ENCODE measurements around the gene GPC6.

GPC6 gene

DNA sequence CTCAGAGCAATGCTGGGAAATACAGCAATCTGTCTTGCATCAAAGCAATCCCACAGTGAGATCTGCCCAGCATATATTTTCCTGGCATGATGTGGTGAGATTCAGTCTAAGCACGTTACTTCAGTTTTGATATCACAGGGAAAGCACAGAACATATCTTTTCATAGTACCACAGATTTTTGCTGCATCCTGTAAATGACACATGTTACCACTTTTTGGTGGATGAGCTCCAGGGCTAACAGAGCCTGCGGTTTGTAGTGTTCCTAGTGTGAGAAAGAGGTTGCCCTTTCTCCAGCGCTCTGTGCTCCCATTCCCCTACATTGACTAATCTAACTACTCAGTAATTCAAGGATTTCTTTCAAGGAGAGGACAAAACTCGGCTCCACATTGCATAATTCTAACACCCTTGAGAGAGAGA lies 409.0 kb downstream of the GPC6 start:
- no peak for TF ChIP-seq BHLHE40 (IDR thresholded peaks at IDR 0.05; ENCODE audit: borderline replicate concordance)
- no peak for TF ChIP-seq L3MBTL2 (conservative IDR thresholded peaks at IDR 0.05)
- TF ChIP-seq, protein P1, sequence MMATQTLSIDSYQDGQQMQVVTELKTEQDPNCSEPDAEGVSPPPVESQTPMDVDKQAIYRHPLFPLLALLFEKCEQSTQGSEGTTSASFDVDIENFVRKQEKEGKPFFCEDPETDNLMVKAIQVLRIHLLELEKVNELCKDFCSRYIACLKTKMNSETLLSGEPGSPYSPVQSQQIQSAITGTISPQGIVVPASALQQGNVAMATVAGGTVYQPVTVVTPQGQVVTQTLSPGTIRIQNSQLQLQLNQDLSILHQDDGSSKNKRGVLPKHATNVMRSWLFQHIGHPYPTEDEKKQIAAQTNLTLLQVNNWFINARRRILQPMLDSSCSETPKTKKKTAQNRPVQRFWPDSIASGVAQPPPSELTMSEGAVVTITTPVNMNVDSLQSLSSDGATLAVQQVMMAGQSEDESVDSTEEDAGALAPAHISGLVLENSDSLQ (IDR thresholded peaks at IDR 0.05): no peak
- TF ChIP-seq FOXK2 (IDR thresholded peaks at IDR 0.05): no peak
- no peak for TF ChIP-seq SUZ12 (IDR thresholded peaks at IDR 0.05)
- no peak for TF ChIP-seq SP1 (IDR thresholded peaks at IDR 0.05)
- no peak for TF ChIP-seq ARNT (IDR thresholded peaks at IDR 0.05)
- TF ChIP-seq CTBP1 (IDR thresholded peaks at IDR 0.05; ENCODE audit: borderline replicate concordance): no peak
- TF ChIP-seq TARDBP (IDR thresholded peaks at IDR 0.05): no peak
- TF ChIP-seq FOXA1 (IDR thresholded peaks at IDR 0.05): no peak
- TF ChIP-seq NFRKB (IDR thresholded peaks at IDR 0.05): no peak
- no peak for TF ChIP-seq HDGF (IDR thresholded peaks at IDR 0.05; ENCODE audit: borderline replicate concordance)
- TF ChIP-seq FOXM1 (IDR thresholded peaks at IDR 0.05; ENCODE audit: borderline replicate concordance): no peak
- TF ChIP-seq LEF1 (IDR thresholded peaks at IDR 0.05; ENCODE audit: borderline replicate concordance): no peak
- no peak for TF ChIP-seq ELF4 (IDR thresholded peaks at IDR 0.05)
- TF ChIP-seq ZNF384 (IDR thresholded peaks at IDR 0.05): no peak
- CTCF ChIA-PET: no interaction called here
- no peak for DNase-seq (ENCODE audit: extremely low spot score)
- POLR2A ChIA-PET: no interaction called here

DNA sequence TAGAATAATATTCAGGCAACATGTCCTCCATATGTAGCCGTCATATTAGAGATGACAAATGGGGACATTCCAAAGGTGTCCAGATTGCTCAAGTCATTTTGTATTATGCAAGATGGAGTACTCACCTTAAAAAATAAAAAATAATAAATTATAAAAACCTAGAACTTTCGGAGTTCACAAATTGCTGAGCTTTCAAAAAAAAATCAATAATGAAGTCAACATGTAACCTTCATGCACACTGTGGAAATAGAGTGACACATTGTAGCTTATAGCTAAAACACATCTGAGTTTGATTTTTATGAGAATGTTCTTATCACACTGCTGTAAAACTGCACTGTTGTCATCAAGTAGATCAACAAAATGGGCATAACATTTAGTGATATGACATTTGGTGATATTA lies 411.2 kb downstream of the GPC6 start:
- ChIA-PET CTCF (no interaction called here), POLR2A (no interaction called here)
- no peak for DNase-seq (ENCODE audit: extremely low spot score)
- TF ChIP-seq, protein P1 (IDR thresholded peaks at IDR 0.05): no peak
- TF ChIP-seq BHLHE40 (IDR thresholded peaks at IDR 0.05; ENCODE audit: borderline replicate concordance) (no peak), FOXK2 (IDR thresholded peaks at IDR 0.05) (no peak), SUZ12 (IDR thresholded peaks at IDR 0.05) (no peak), CTBP1 (IDR thresholded peaks at IDR 0.05; ENCODE audit: borderline replicate concordance) (no peak), SP1 (IDR thresholded peaks at IDR 0.05) (no peak), TARDBP (IDR thresholded peaks at IDR 0.05) (no peak), ELF4 (IDR thresholded peaks at IDR 0.05) (no peak), HDGF (IDR thresholded peaks at IDR 0.05; ENCODE audit: borderline replicate concordance) (no peak), FOXA1 (IDR thresholded peaks at IDR 0.05) (no peak), L3MBTL2 (conservative IDR thresholded peaks at IDR 0.05) (no peak), FOXM1 (IDR thresholded peaks at IDR 0.05; ENCODE audit: borderline replicate concordance) (no peak), NFRKB (IDR thresholded peaks at IDR 0.05) (no peak)

DNA sequence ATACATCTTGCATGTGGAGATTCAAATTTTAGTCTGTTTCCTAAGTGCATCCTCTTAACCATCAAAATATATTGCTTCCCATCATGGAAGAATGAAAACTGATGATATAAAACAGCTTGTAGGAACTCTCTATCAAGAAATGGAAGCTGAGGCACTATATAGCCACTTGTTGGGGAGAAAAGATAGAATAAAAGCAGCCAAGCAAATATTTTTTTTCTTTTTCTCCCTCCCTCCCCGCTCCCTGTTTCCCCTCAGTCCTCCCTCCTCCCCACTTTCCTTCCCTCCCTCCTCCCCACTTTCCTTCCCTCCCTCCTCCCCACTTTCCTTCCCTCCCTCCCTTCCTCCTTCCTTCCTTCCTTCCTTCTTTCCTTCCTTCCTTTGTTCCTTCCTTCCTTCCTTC lies 413.8 kb downstream of the GPC6 start:
- POLR2A ChIA-PET: no interaction called here
- no peak for DNase-seq (ENCODE audit: extremely low spot score)
- CTCF ChIA-PET: no interaction called here
- TF ChIP-seq NFRKB (IDR thresholded peaks at IDR 0.05): no peak
- TF ChIP-seq ZNF384 (IDR thresholded peaks at IDR 0.05): no peak
- no peak for TF ChIP-seq HDGF (IDR thresholded peaks at IDR 0.05; ENCODE audit: borderline replicate concordance)
- no peak for TF ChIP-seq FOXA1 (IDR thresholded peaks at IDR 0.05)
- no peak for TF ChIP-seq FOXK2 (IDR thresholded peaks at IDR 0.05)
- TF ChIP-seq LEF1 (IDR thresholded peaks at IDR 0.05; ENCODE audit: borderline replicate concordance): no peak
- no peak for TF ChIP-seq FOXM1 (IDR thresholded peaks at IDR 0.05; ENCODE audit: borderline replicate concordance)
- TF ChIP-seq, protein P1 (IDR thresholded peaks at IDR 0.05): no peak
- no peak for TF ChIP-seq ARNT (IDR thresholded peaks at IDR 0.05)
- no peak for TF ChIP-seq SUZ12 (IDR thresholded peaks at IDR 0.05)
- TF ChIP-seq SP1 (IDR thresholded peaks at IDR 0.05): no peak
- no peak for TF ChIP-seq ELF4 (IDR thresholded peaks at IDR 0.05)
- TF ChIP-seq CTBP1 (IDR thresholded peaks at IDR 0.05; ENCODE audit: borderline replicate concordance): no peak
- no peak for TF ChIP-seq TARDBP (IDR thresholded peaks at IDR 0.05)
- TF ChIP-seq L3MBTL2 (conservative IDR thresholded peaks at IDR 0.05): no peak
- no peak for TF ChIP-seq BHLHE40 (IDR thresholded peaks at IDR 0.05; ENCODE audit: borderline replicate concordance)

DNA sequence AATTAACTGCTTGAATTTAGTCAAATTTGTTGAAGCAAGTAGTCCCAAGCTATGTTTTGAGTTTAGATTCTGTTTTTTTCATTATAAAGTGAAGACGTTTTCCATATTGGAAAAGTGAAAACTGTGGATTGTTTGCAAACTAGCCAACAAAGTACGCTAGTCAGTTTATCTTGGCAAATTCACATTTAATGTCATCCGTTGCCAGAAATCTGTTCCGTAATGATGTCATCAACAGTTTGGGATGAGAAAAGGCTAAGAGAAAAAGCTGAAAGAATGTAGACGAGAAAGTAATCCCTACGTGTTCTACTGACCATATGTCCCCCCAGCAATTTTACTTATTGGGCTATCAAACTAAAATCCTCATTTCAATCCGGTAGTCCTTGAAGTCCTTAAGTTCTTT lies 419.6 kb downstream of the GPC6 start:
- ChIA-PET CTCF (no interaction called here), POLR2A (no interaction called here)
- TF ChIP-seq BHLHE40 (IDR thresholded peaks at IDR 0.05; ENCODE audit: borderline replicate concordance): no peak
- no peak for TF ChIP-seq FOXM1 (IDR thresholded peaks at IDR 0.05; ENCODE audit: borderline replicate concordance)
- TF ChIP-seq L3MBTL2 (conservative IDR thresholded peaks at IDR 0.05): no peak
- TF ChIP-seq LEF1 (IDR thresholded peaks at IDR 0.05; ENCODE audit: borderline replicate concordance): no peak
- no peak for TF ChIP-seq ZNF384 (IDR thresholded peaks at IDR 0.05)
- no peak for TF ChIP-seq CTBP1 (IDR thresholded peaks at IDR 0.05; ENCODE audit: borderline replicate concordance)
- no peak for TF ChIP-seq SP1 (IDR thresholded peaks at IDR 0.05)
- no peak for TF ChIP-seq ARNT (IDR thresholded peaks at IDR 0.05)
- TF ChIP-seq, protein P1 (IDR thresholded peaks at IDR 0.05): no peak
- no peak for TF ChIP-seq SUZ12 (IDR thresholded peaks at IDR 0.05)
- TF ChIP-seq ELF4 (IDR thresholded peaks at IDR 0.05): no peak
- no peak for TF ChIP-seq TARDBP (IDR thresholded peaks at IDR 0.05)
- no peak for TF ChIP-seq FOXK2 (IDR thresholded peaks at IDR 0.05)
- no peak for TF ChIP-seq HDGF (IDR thresholded peaks at IDR 0.05; ENCODE audit: borderline replicate concordance)
- no peak for TF ChIP-seq NFRKB (IDR thresholded peaks at IDR 0.05)
- TF ChIP-seq FOXA1 (IDR thresholded peaks at IDR 0.05): no peak
- DNase-seq (ENCODE audit: extremely low spot score): no peak

DNA sequence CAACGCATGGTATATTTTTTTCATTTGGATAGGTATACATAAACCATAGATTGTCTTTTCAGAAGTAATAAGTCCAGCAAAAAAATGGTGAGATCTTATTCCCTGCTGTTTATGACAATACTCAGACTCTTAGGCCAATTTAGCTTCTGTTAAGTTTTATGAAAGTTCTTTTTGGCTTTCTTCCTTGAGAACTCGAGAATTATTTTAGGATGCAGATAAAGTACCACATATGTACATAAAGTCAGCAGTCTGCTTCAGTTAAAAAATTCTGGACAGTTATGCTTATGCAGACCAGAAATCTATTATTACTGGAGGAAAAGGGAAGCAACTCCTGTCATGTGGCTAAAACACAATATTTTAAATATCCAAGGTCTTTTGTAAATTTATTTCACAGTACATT lies 422.9 kb downstream of the GPC6 start:
- CTCF ChIA-PET: no interaction called here
- POLR2A ChIA-PET: no interaction called here
- DNase-seq (ENCODE audit: extremely low spot score): no peak
- no peak for TF ChIP-seq SUZ12 (IDR thresholded peaks at IDR 0.05)
- TF ChIP-seq NFRKB (IDR thresholded peaks at IDR 0.05): no peak
- TF ChIP-seq ELF4 (IDR thresholded peaks at IDR 0.05): no peak
- no peak for TF ChIP-seq FOXK2 (IDR thresholded peaks at IDR 0.05)
- no peak for TF ChIP-seq LEF1 (IDR thresholded peaks at IDR 0.05; ENCODE audit: borderline replicate concordance)
- no peak for TF ChIP-seq CTBP1 (IDR thresholded peaks at IDR 0.05; ENCODE audit: borderline replicate concordance)
- no peak for TF ChIP-seq FOXM1 (IDR thresholded peaks at IDR 0.05; ENCODE audit: borderline replicate concordance)
- no peak for TF ChIP-seq ZNF384 (IDR thresholded peaks at IDR 0.05)
- TF ChIP-seq TARDBP (IDR thresholded peaks at IDR 0.05): no peak
- TF ChIP-seq HDGF (IDR thresholded peaks at IDR 0.05; ENCODE audit: borderline replicate concordance): no peak
- TF ChIP-seq, protein P1 (IDR thresholded peaks at IDR 0.05): no peak
- no peak for TF ChIP-seq BHLHE40 (IDR thresholded peaks at IDR 0.05; ENCODE audit: borderline replicate concordance)
- no peak for TF ChIP-seq FOXA1 (IDR thresholded peaks at IDR 0.05)
- no peak for TF ChIP-seq L3MBTL2 (conservative IDR thresholded peaks at IDR 0.05)
- no peak for TF ChIP-seq ARNT (IDR thresholded peaks at IDR 0.05)
- TF ChIP-seq SP1 (IDR thresholded peaks at IDR 0.05): no peak
